H9 (cell line): ENCODE measurements around the gene CYP2B6. TPM values are rescaled to one million over a fixed set of nuclear protein-coding genes. Genes with fewer than 3 reads are reported as not detected.

Experiments used
- DNase-seq: peaks from one replicate; pipeline ENCODE4 v3.0.0-alpha.2; 2017
- H2AFZ ChIP-seq: one replicate; pipeline ENCODE4 v1.6.1; 2013; ENCODE audit warnings: mild to moderate bottlenecking, low read length, control low read depth, moderate library complexity
- H2AK5ac ChIP-seq: 2 replicates; pipeline ENCODE4 v1.6.1; 2013; ENCODE audit warnings: low read length, control low read depth, mixed read lengths; ENCODE audit not compliant: insufficient read length
- H2BK120ac ChIP-seq: one replicate; pipeline ENCODE4 v1.6.1; 2013; ENCODE audit warnings: low read depth, mild to moderate bottlenecking, low read length, control low read depth, inconsistent platforms; ENCODE audit not compliant: poor library complexity, severe bottlenecking
- H2BK12ac ChIP-seq: 2 replicates; pipeline ENCODE4 v1.6.1; 2013; ENCODE audit warnings: low read length, control low read depth, mixed read lengths, low read depth; ENCODE audit not compliant: insufficient read length
- H2BK15ac ChIP-seq: 2 replicates; pipeline ENCODE4 v1.6.1; 2013; ENCODE audit warnings: low read depth, low read length, control low read depth
- H2BK20ac ChIP-seq: one replicate; pipeline ENCODE4 v1.6.1; 2013; ENCODE audit warnings: low read depth, mild to moderate bottlenecking, low read length, control low read depth, inconsistent platforms; ENCODE audit not compliant: poor library complexity, severe bottlenecking
- H2BK5ac ChIP-seq: 2 replicates; pipeline ENCODE4 v1.6.1; 2013; ENCODE audit warnings: low read length, control low read depth, mixed read lengths; ENCODE audit not compliant: insufficient read length
- H3K14ac ChIP-seq: 2 replicates; pipeline ENCODE4 v1.6.1; 2013; ENCODE audit warnings: low read length, control low read depth; ENCODE audit not compliant: insufficient read depth
- H3K18ac ChIP-seq: 2 replicates; pipeline ENCODE4 v1.6.1; 2013; ENCODE audit warnings: low read depth, mild to moderate bottlenecking, mixed read lengths, low read length, control low read depth; ENCODE audit not compliant: insufficient read length
- H3K23ac ChIP-seq: 2 replicates; pipeline ENCODE4 v1.6.1; 2013; ENCODE audit warnings: low read length, control low read depth, mixed read lengths, low read depth; ENCODE audit not compliant: insufficient read length
- H3K23me2 ChIP-seq: 2 replicates; pipeline ENCODE4 v1.6.1; 2013; ENCODE audit warnings: low read depth, mild to moderate bottlenecking, mixed read lengths, low read length, control low read depth; ENCODE audit not compliant: insufficient read length, poor library complexity, severe bottlenecking
- H3K27ac ChIP-seq: 2 replicates; pipeline ENCODE4 v1.5.1; 2013; ENCODE audit warnings: low read length, control low read depth, mixed read lengths, low read depth; ENCODE audit not compliant: insufficient read length
- H3K27me3 ChIP-seq: 2 replicates; pipeline ENCODE4 v1.6.1; 2013; ENCODE audit warnings: low read length, control low read depth, inconsistent platforms; ENCODE audit not compliant: insufficient read depth
- H3K4ac ChIP-seq: 2 replicates; pipeline ENCODE4 v1.6.1; 2013; ENCODE audit warnings: low read depth, mild to moderate bottlenecking, control low read depth, inconsistent platforms, low read length, moderate library complexity
- H3K4me1 ChIP-seq: 2 replicates; pipeline ENCODE4 v1.6.1; 2013; ENCODE audit warnings: low read length, control low read depth, inconsistent platforms; ENCODE audit not compliant: insufficient read depth
- H3K4me2 ChIP-seq: 2 replicates; pipeline ENCODE4 v1.6.1; 2013; ENCODE audit warnings: low read length, control low read depth, mixed read lengths; ENCODE audit not compliant: insufficient read length, insufficient read depth
- H3K56ac ChIP-seq: 2 replicates; pipeline ENCODE4 v1.6.1; 2013; ENCODE audit warnings: low read depth, mild to moderate bottlenecking, mixed read lengths, low read length, control low read depth; ENCODE audit not compliant: insufficient read length
- H3K79me1 ChIP-seq: 2 replicates; pipeline ENCODE4 v1.6.1; 2013; ENCODE audit warnings: low read depth, mild to moderate bottlenecking, moderate library complexity, low read length, control low read depth, inconsistent platforms; ENCODE audit not compliant: insufficient read depth, poor library complexity, severe bottlenecking
- H3K79me2 ChIP-seq: 2 replicates; pipeline ENCODE4 v1.6.1; 2013; ENCODE audit warnings: low read length, control low read depth, inconsistent platforms; ENCODE audit not compliant: insufficient read depth
- H3K9ac ChIP-seq: 2 replicates; pipeline ENCODE4 v1.6.1; 2013; ENCODE audit warnings: low read length, control low read depth, mixed read lengths; ENCODE audit not compliant: insufficient read length; ENCODE audit errors: extremely low read depth
- H3K9me3 ChIP-seq: one replicate; pipeline ENCODE4 v1.6.1; 2013; ENCODE audit warnings: low read depth, low read length, inconsistent platforms; ENCODE audit not compliant: control insufficient read depth
- H3T11ph ChIP-seq: one replicate; pipeline ENCODE4 v1.6.1; 2013; ENCODE audit warnings: mild to moderate bottlenecking, low read length, control low read depth, inconsistent platforms
- H4K20me1 ChIP-seq: one replicate; pipeline ENCODE4 v1.6.1; 2013; ENCODE audit not compliant: control insufficient read depth, insufficient read length, insufficient read depth
- H4K5ac ChIP-seq: 2 replicates; pipeline ENCODE4 v1.6.1; 2013; ENCODE audit warnings: low read depth, mild to moderate bottlenecking, mixed read lengths, low read length, control low read depth; ENCODE audit not compliant: insufficient read length
- H4K8ac ChIP-seq: replicated peaks from 2 replicates; pipeline ENCODE4 v1.6.1; 2013; ENCODE audit warnings: low read length, control low read depth, mixed read lengths, low read depth; ENCODE audit not compliant: insufficient read length
- H4K91ac ChIP-seq: 2 replicates; pipeline ENCODE4 v1.6.1; 2013; ENCODE audit warnings: low read depth, mild to moderate bottlenecking, moderate library complexity, mixed read lengths, low read length, control low read depth; ENCODE audit not compliant: insufficient read length
- H3K27ac Mint-ChIP-seq, 3 experiments: 2 replicates in 2 of 3; 3 replicates in 1 of 3; pipeline ENCODE4 v1.8.0; 2020 to 2021; ENCODE audit warnings: mixed read lengths in 3 of 3, mild to moderate bottlenecking in 1 of 3, moderate library complexity in 1 of 3
- H3K27me3 Mint-ChIP-seq: 2 replicates; pipeline ENCODE4 v1.8.0; 2021; ENCODE audit warnings: low read depth, mild to moderate bottlenecking, moderate library complexity, mixed read lengths
- H3K36me3 Mint-ChIP-seq, 3 experiments: 2 replicates in 2 of 3; 3 replicates in 1 of 3; pipeline ENCODE4 v1.8.0; 2020 to 2021; ENCODE audit warnings: low read depth in 3 of 3, mixed read lengths in 3 of 3; ENCODE audit not compliant: insufficient read depth in 1 of 3
- H3K4me1 Mint-ChIP-seq, 2 experiments: 2 replicates each; pipeline ENCODE4 v1.8.0; 2020; ENCODE audit warnings: mixed read lengths in 2 of 2
- H3K4me3 Mint-ChIP-seq, 2 experiments: 2 replicates in 1 of 2; 3 replicates in 1 of 2; pipeline ENCODE4 v1.8.0; 2020 to 2021; ENCODE audit warnings: mild to moderate bottlenecking in 2 of 2, mixed read lengths in 2 of 2, moderate library complexity in 1 of 2
- H3K9me3 Mint-ChIP-seq, 2 experiments: 2 replicates in 1 of 2; 3 replicates in 1 of 2; pipeline ENCODE4 v1.8.0; 2020; ENCODE audit warnings: mild to moderate bottlenecking in 2 of 2, mixed read lengths in 2 of 2, moderate library complexity in 1 of 2
- CTCF ChIP-seq: fragments of 200-600 bp; sonication (generic); conservative IDR thresholded peaks from 3 replicates; pipeline ENCODE4 v1.8.0; 2021; ENCODE audit warnings: antibody characterized with exemption, mild to moderate bottlenecking
- WGBS: extraction: QIAGEN DNeasy Blood & Tissue Kit; methylation state at CpG from one replicate; pipeline ENCODE4 v1.1.7; 2013; ENCODE audit warnings: missing lambda C conversion rate, low lambda C conversion rate, mixed read lengths; ENCODE audit not compliant: insufficient read length; ENCODE audit errors: extremely low coverage; 5-methylcytosine and 5-hydroxymethylcytosine counted together
- total RNA-seq: library from RNA; stranded (reverse); gene quantifications from 2 replicates; pipeline ENCODE4 v1.2.1, GENCODE V29; 2021

The CYP2B6 gene
- total RNA-seq, 1 experiment from 2014 or later, result 3.0 TPM

GRCh38 chr19:40989453-40989852 is 1.6 kb upstream of the CYP2B6 start:
- no peak for DNase-seq
- H4K91ac ChIP-seq, result no peak overlapping the region
- Mint-ChIP-seq H3K9me3 (peaks cover 3 to 15% of the 10 kb centered on the region in 2 experiments; a peak in 4 of 5 replicates), H3K27ac (no peak overlapping the region; a peak in 1 of 7 replicates), H3K4me1 (peaks cover 13 to 27% of the 10 kb centered on the region in 2 experiments), H3K27me3 (peaks cover 9% of the 10 kb centered on the region), H3K36me3 (peaks cover 0 to 13% (median 10%) of the 10 kb centered on the region in 3 experiments; a peak in 5 of 7 replicates), H3K4me3 (no peak overlapping the region)
- no peak overlapping the region for H3K27ac ChIP-seq
- no peak overlapping the region for H3K4ac ChIP-seq
- H3K23me2 ChIP-seq, result no peaks in the 10 kb centered on the region
- H3K9ac ChIP-seq, result no peak overlapping the region
- no peak overlapping the region for H2AFZ ChIP-seq
- no peak overlapping the region for H3K18ac ChIP-seq
- H3K9me3 ChIP-seq, result no peaks in the 10 kb centered on the region
- no peak overlapping the region for H3K4me2 ChIP-seq
- no peaks in the 10 kb centered on the region for H3K27me3 ChIP-seq
- TF ChIP-seq CTCF, result no peak
- no peak overlapping the region for H3K23ac ChIP-seq
- H3T11ph ChIP-seq, result no peak overlapping the region
- no peak overlapping the region for H2BK12ac ChIP-seq
- no peak overlapping the region for H4K5ac ChIP-seq
- H2BK20ac ChIP-seq, result no peak overlapping the region
- WGBS, result no CpG with 5 or more reads among the region's 7 CpGs
- no peak overlapping the region for H3K14ac ChIP-seq
- no peaks in the 10 kb centered on the region for H3K79me2 ChIP-seq
- H4K8ac ChIP-seq, result no peak overlapping the region
- no peak overlapping the region for H2BK120ac ChIP-seq
- H3K79me1 ChIP-seq, result no peaks in the 10 kb centered on the region
- no peak overlapping the region for H2BK5ac ChIP-seq
- H3K4me1 ChIP-seq, result no peaks in the 10 kb centered on the region
- no peak overlapping the region for H2BK15ac ChIP-seq
- no peak overlapping the region for H2AK5ac ChIP-seq
- no peak overlapping the region for H3K56ac ChIP-seq
- no peaks in the 10 kb centered on the region for H4K20me1 ChIP-seq
